ENCODE data around the gene E2F3. TPM values are rescaled to one million over a fixed set of nuclear protein-coding genes. Genes with fewer than 3 reads are reported as not detected.

Gene E2F3
- total RNA-seq, 4 donors from 2014 or later: 3.5 to 5.1 (median 4.0) TPM

- WGBS, 2 donors: 72 to 74% methylated on average over 5 of the region's 5 CpGs
- H3K27me3 ChIP-seq: no peaks in the 10 kb centered on the region
- DNase-seq (ENCODE audit: low spot score in 2 of 2): no peak
- TF ChIP-seq EP300 (IDR thresholded peaks at IDR 0.05) (no peak), POLR2A (IDR thresholded peaks at IDR 0.05) (no peak), CTCF (IDR thresholded peaks at IDR 0.05) (no peak)
- no peak overlapping the region for H3K27ac ChIP-seq
- peaks cover 0 to 43% (median 0%) of the 10 kb centered on the region in 3 donors for H3K36me3 ChIP-seq
- H3K4me1 ChIP-seq: peaks cover 0 to 35% (median 7%) of the 10 kb centered on the region in 4 donors
- H3K4me3 ChIP-seq: no peak overlapping the region
- no peaks in the 10 kb centered on the region for H3K9me3 ChIP-seq
Observed at GRCh38 chr6:20540683-20541082, 139.0 kb downstream of the E2F3 start.

GRCh38 chr6:20541382-20541781, 139.7 kb downstream of the E2F3 start:
- H3K27me3 ChIP-seq: no peaks in the 10 kb centered on the region
- H3K9me3 ChIP-seq: no peaks in the 10 kb centered on the region
- DNase-seq (ENCODE audit: low spot score in 2 of 2): no peak
- peaks cover 0 to 29% (median 6%) of the 10 kb centered on the region in 4 donors for H3K4me1 ChIP-seq
- no peak for TF ChIP-seq EP300 (IDR thresholded peaks at IDR 0.05)
- no peak for TF ChIP-seq CTCF (IDR thresholded peaks at IDR 0.05)
- no peak for TF ChIP-seq POLR2A (IDR thresholded peaks at IDR 0.05)
- no peak overlapping the region for H3K4me3 ChIP-seq
- WGBS, 2 donors: 96 to 98% methylated on average over 6 of the region's 6 CpGs
- H3K27ac ChIP-seq: no peak overlapping the region
- H3K36me3 ChIP-seq: peaks cover 0 to 49% (median 0%) of the 10 kb centered on the region in 3 donors

- H3K36me3 ChIP-seq: peaks cover 0 to 56% (median 0%) of the 10 kb centered on the region in 3 donors
- no peaks in the 10 kb centered on the region for H3K9me3 ChIP-seq
- no peak for DNase-seq (ENCODE audit: low spot score in 2 of 2)
- no peak overlapping the region for H3K4me3 ChIP-seq
- WGBS, 2 donors: 35 to 41% methylated on average over 2 of the region's 2 CpGs
- H3K4me1 ChIP-seq: peaks cover 0 to 22% (median 3%) of the 10 kb centered on the region in 4 donors
- TF ChIP-seq CTCF (IDR thresholded peaks at IDR 0.05) (no peak), POLR2A (IDR thresholded peaks at IDR 0.05) (no peak)
- H3K27me3 ChIP-seq: no peaks in the 10 kb centered on the region
- peak overlapping the region in 1 of 4 donors; percentile 23 for H3K27ac ChIP-seq
Observed at GRCh38 chr6:20542927-20543602, 141.4 kb downstream of the E2F3 start.

Small RNA genes within 50 kb of the gene (small RNA-seq; reads per million reads assigned to genes)
- gene RF00019 (not detected), gene RNU6-141P (not detected)

Other genes with a start within 250 kb of the E2F3 start
- gene MBOAT1, start 189.4 kb upstream of the E2F3 start, total RNA-seq: 10 to 100 TPM; 12.3 to 25.6 (median 19.2) TPM
- 10 to 100 TPM; 13.5 to 21.2 (median 17.3) TPM for gene CDKAL1, start 132.6 kb downstream of the E2F3 start, total RNA-seq